ENCODE measurements around the gene MIPOL1.
"Not testable (repeated sequence)": the region's sequence is repeated elsewhere in the genome, so short reads cannot be mapped to it uniquely, and the experiment has no call there.

The MIPOL1 gene

DNA sequence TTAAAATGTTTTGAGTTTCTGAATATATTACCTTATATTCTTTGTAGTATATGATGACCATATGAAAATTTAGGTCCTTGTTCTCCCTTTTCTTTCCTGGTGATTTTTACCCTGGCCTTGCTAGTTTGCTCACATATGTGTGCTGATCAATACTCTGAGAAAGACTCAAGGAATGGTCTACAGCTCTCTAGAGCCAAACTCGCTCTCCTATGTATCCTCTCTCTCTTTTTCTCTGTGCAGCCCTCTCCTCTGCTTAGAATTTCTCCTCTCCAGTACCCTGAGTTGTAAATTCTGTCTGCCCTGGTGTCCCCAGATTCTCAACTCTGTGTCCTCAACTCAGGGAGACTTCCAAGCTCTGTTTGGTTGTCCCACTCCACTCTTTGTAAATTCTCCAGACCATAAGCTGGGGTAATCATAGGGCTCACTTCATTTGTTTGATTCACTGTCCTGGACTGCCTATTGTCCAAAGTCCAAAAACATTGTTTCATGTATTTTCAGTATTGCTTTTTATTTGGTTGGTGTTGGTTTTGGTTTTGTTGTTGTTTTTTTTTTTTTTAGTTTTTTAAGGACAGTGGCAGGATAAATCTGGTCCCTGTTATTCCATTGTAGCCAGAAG lies 356.3 kb downstream of the MIPOL1 start:
- TF ChIP-seq, protein P1, sequence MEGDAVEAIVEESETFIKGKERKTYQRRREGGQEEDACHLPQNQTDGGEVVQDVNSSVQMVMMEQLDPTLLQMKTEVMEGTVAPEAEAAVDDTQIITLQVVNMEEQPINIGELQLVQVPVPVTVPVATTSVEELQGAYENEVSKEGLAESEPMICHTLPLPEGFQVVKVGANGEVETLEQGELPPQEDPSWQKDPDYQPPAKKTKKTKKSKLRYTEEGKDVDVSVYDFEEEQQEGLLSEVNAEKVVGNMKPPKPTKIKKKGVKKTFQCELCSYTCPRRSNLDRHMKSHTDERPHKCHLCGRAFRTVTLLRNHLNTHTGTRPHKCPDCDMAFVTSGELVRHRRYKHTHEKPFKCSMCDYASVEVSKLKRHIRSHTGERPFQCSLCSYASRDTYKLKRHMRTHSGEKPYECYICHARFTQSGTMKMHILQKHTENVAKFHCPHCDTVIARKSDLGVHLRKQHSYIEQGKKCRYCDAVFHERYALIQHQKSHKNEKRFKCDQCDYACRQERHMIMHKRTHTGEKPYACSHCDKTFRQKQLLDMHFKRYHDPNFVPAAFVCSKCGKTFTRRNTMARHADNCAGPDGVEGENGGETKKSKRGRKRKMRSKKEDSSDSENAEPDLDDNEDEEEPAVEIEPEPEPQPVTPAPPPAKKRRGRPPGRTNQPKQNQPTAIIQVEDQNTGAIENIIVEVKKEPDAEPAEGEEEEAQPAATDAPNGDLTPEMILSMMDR (IDR thresholded peaks at IDR 0.05; ENCODE audit: insufficient read depth, low read depth, low read length, missing control alignments), result no peak
- no peak overlapping the region for H3K4me3 ChIP-seq (ENCODE audit: low read depth, low read length)
- no peak for DNase-seq (ENCODE audit: low read depth)

GRCh38 chr14:37555596-37555995 lies 357.9 kb downstream of the MIPOL1 start:
- H3K4me3 ChIP-seq (ENCODE audit: low read depth, low read length); DNase-seq (ENCODE audit: low read depth): not testable (repeated sequence)

DNA sequence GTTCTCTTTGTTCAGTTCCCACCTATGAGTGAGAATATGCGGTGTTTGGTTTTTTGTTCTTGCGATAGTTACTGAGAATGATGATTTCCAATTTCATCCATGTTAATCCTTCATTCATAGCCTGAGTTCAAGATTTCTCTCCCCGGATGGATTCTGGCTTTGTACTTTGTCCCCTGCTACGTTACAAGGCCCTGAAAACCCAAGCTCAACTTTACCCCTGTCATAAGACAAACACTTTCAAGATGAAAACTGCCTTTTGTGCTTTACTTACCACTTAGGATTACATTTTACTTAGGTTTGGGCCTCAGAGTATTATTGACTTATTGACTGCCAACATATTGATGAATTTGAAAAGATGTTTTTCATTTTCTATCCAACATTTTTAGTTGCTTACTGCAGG lies 361.0 kb downstream of the MIPOL1 start:
- no peak overlapping the region for H3K4me3 ChIP-seq (ENCODE audit: low read depth, low read length)
- no peak for DNase-seq (ENCODE audit: low read depth)
- TF ChIP-seq, protein P1 (IDR thresholded peaks at IDR 0.05; ENCODE audit: insufficient read depth, low read depth, low read length, missing control alignments), result no peak

GRCh38 chr14:37559386-37559785 lies 361.6 kb downstream of the MIPOL1 start:
- no peak for DNase-seq (ENCODE audit: low read depth)
- H3K4me3 ChIP-seq (ENCODE audit: low read depth, low read length), result no peak overlapping the region
- TF ChIP-seq, protein P1 (IDR thresholded peaks at IDR 0.05; ENCODE audit: insufficient read depth, low read depth, low read length, missing control alignments), result no peak

DNA sequence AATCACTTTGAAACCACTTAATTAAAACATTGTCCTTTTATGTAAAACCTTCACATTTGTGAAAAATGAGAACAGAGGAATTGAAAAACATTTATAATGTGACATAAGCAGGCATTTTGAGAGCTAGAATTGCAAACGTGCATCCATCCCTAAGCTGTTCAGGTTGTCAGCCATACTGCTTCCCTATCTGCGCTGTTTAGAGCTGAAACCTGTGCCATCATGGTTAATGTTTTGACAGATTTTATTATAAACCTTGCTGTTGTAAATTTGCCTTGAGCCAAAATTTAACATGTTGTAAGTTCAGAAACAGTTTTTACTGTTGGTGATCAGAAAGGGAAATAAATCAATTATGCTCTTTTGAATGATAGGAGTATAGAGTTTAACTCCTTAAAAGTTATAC lies 365.5 kb downstream of the MIPOL1 start:
- H3K4me3 ChIP-seq (ENCODE audit: low read depth, low read length), result no peak overlapping the region
- no peak for DNase-seq (ENCODE audit: low read depth)
- TF ChIP-seq, protein P1 (IDR thresholded peaks at IDR 0.05; ENCODE audit: insufficient read depth, low read depth, low read length, missing control alignments), result no peak

DNA sequence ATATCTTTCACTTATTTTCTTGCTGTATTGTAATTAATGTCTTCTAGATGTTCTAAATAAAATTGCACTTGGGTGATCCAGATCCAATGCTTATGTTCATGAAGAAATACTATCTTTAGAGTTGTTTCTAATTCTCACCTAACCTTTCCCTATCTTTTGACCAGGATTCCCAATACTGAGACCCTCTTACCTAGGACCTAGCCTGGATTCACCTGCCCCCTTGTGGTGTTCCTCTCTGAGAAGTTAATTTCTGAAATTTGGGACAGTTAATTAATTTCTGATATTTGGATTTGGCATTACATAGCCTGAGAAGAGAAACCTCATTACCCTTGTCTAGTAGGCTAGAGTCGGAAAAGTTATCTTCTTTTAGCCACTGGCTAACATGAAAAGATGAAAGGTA lies 367.8 kb downstream of the MIPOL1 start:
- DNase-seq (ENCODE audit: low read depth), result no peak
- TF ChIP-seq, protein P1 (IDR thresholded peaks at IDR 0.05; ENCODE audit: insufficient read depth, low read depth, low read length, missing control alignments), result no peak
- H3K4me3 ChIP-seq (ENCODE audit: low read depth, low read length), result no peak overlapping the region

DNA sequence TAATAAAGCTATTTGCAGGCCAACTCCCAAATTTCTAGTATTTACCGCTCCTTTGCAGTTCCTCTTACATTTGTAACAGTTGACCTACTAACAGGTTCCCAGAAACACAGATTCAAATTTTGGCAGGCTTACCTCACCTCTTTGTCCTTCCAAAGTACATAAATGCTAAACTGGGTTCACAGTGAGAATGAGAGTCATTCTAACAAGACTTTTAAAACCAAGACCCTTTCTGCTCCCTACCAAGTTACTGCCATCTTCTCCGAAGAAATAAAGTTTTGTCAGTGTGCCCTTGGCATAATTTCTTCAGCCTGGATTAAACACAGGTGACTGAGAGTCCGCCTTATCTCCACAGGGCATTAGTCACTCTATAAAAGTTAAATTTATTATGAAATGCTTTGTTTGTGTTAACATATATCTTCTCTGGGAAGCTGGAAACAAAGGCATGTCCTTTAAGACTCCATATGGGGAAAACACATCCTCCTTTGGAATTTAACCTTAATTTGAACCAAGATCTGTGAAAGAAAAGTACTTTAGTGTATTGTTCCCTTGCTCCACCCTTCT lies 369.2 kb downstream of the MIPOL1 start:
- TF ChIP-seq, protein P1 (IDR thresholded peaks at IDR 0.05; ENCODE audit: insufficient read depth, low read depth, low read length, missing control alignments), result no peak
- no peak for DNase-seq (ENCODE audit: low read depth)
- H3K4me3 ChIP-seq (ENCODE audit: low read depth, low read length), result no peak overlapping the region
